ENCODE data around the gene P2RY2.

DNA sequence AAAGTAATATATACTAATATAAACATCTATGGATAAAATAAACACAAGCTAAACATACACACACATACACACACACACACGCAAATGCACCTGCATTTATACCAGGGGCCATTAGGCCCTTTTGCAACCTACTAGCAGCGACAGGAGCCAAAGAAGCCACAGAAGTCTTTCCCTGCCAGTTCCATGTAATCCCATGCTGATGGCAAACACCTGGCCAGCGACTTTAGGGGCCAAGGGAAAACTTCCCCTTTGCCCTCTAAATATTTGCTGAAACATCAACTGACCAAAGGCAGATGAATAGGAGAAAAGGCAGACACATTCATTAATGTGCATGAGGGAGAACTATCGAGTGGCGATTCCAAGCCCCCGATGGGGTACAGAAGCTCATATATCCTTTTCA, 14.8 kb upstream of the P2RY2 start:
- TF ChIP-seq POLR2AphosphoS5 (IDR thresholded peaks at IDR 0.05; ENCODE audit: low read depth) = no peak
- no peak for TF ChIP-seq CTCF (IDR thresholded peaks at IDR 0.05; ENCODE audit: insufficient read depth, low read length)
- TF ChIP-seq, protein P1, sequence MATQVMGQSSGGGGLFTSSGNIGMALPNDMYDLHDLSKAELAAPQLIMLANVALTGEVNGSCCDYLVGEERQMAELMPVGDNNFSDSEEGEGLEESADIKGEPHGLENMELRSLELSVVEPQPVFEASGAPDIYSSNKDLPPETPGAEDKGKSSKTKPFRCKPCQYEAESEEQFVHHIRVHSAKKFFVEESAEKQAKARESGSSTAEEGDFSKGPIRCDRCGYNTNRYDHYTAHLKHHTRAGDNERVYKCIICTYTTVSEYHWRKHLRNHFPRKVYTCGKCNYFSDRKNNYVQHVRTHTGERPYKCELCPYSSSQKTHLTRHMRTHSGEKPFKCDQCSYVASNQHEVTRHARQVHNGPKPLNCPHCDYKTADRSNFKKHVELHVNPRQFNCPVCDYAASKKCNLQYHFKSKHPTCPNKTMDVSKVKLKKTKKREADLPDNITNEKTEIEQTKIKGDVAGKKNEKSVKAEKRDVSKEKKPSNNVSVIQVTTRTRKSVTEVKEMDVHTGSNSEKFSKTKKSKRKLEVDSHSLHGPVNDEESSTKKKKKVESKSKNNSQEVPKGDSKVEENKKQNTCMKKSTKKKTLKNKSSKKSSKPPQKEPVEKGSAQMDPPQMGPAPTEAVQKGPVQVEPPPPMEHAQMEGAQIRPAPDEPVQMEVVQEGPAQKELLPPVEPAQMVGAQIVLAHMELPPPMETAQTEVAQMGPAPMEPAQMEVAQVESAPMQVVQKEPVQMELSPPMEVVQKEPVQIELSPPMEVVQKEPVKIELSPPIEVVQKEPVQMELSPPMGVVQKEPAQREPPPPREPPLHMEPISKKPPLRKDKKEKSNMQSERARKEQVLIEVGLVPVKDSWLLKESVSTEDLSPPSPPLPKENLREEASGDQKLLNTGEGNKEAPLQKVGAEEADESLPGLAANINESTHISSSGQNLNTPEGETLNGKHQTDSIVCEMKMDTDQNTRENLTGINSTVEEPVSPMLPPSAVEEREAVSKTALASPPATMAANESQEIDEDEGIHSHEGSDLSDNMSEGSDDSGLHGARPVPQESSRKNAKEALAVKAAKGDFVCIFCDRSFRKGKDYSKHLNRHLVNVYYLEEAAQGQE (IDR thresholded peaks at IDR 0.05; ENCODE audit: insufficient replicate concordance, low read depth) = no peak
- TF ChIP-seq GABPA (IDR thresholded peaks at IDR 0.05; ENCODE audit: low read depth) = no peak
- TF ChIP-seq SPI1 (IDR thresholded peaks at IDR 0.05; ENCODE audit: borderline replicate concordance, low read depth) = no peak
